ENCODE data around the gene OGT. TPM values are rescaled to one million over a fixed set of nuclear protein-coding genes. Genes with fewer than 3 reads are reported as not detected.
"Not testable (repeated sequence)": the region's sequence is repeated elsewhere in the genome, so short reads cannot be mapped to it uniquely, and the experiment has no call there.

Gene OGT
- total and polyA plus RNA-seq, 10 of the 15 experiments (the other 5 are each of a cell fraction or from before 2014, with no cell fraction given), result 38.2 to 671 (median 107) TPM

GRCh38 chrX:71609095-71609750, 76.3 kb downstream of the OGT start:
- no peak for DNase-seq (ENCODE audit: low read depth, low spot score)
- no peak overlapping the region for H3K9ac ChIP-seq (ENCODE audit: control insufficient read depth, insufficient read depth, low read length)
- no peak overlapping the region for H2AFZ ChIP-seq (ENCODE audit: control insufficient read depth, low read depth, low read length)
- BruUV-seq (replicated peaks), result no TSS peak
- ChIA-PET SMC1A (ENCODE audit: uncharacterized antibody, unreplicated experiment) (interaction anchor here (0.8 to 1.1 kb wide), 3 partner anchors 9 to 77 kb away, joined by 3 to 5 read pairs (median 3); no protein-coding TSS in a partner anchor), POLR2A (interaction anchor here (0.9 kb wide), 1 partner anchor 13 kb away, joined by 3 read pairs; no protein-coding TSS in a partner anchor), RAD21 (ENCODE audit: unreplicated experiment) (interaction anchor here (1.2 kb wide), 1 partner anchor 11 kb away, joined by 3 read pairs; no protein-coding TSS in a partner anchor), CTCF (interaction anchor here (1.2 kb wide), 1 partner anchor 41 kb away, joined by 4 read pairs; no protein-coding TSS in a partner anchor)
- H3K9me3 ChIP-seq (replicated peaks; ENCODE audit: control insufficient read depth, insufficient read depth, low read length), result no peaks in the 10 kb centered on the region; the same call in 2 of the 3 replicates
- TF ChIP-seq ETV6 (conservative IDR thresholded peaks at IDR 0.05 in 1 of 2, IDR thresholded peaks at IDR 0.05 in 1 of 2; ENCODE audit: borderline replicate concordance in 1 of 2, low read depth in 1 of 2) (peak in 1 of 2 experiments; percentile 28; a peak in 1 of 4 replicates), IKZF2 (IDR thresholded peaks at IDR 0.05) (no peak), TARDBP (IDR thresholded peaks at IDR 0.05; ENCODE audit: borderline replicate concordance) (no peak), SMC3 (IDR thresholded peaks at IDR 0.05; ENCODE audit: borderline replicate concordance, low read length) (no peak; the same call in 1 of the 2 replicates), MXI1 (IDR thresholded peaks at IDR 0.05; ENCODE audit: low read depth, low read length) (no peak), SRF (IDR thresholded peaks at IDR 0.05; ENCODE audit: low read depth in 2 of 2, low read length in 2 of 2) (no peak)
- no peak overlapping the region for H3K27ac ChIP-seq (ENCODE audit: control insufficient read depth, insufficient read depth)
- FAIRE-seq, result no peak
- peak; percentile 70 for ATAC-seq
- H4K20me1 ChIP-seq (ENCODE audit: control insufficient read depth, insufficient read depth), result no peaks in the 10 kb centered on the region
- H3K4me3 ChIP-seq, result no peak overlapping the region
- H3K4me1 ChIP-seq (ENCODE audit: control insufficient read depth, insufficient read depth, low read length), result no peaks in the 10 kb centered on the region
- H3K79me2 ChIP-seq (ENCODE audit: control insufficient read depth, insufficient read depth, low read length), result no peaks in the 10 kb centered on the region
- H3K36me3 ChIP-seq (ENCODE audit: control insufficient read depth in 2 of 2, insufficient read depth in 2 of 2, low read length in 1 of 2), result peaks cover 0 to 9% of the 10 kb centered on the region in 2 experiments; a peak in 3 of 4 replicates
- WGBS (ENCODE audit: insufficient coverage, insufficient replicate concordance, low lambda C conversion rate, missing lambda C conversion rate), result 32% methylated on average over 3 of the region's 3 CpGs
- no peaks in the 10 kb centered on the region; a peak in 1 of 4 replicates for H3K27me3 ChIP-seq (replicated peaks in 1 of 2; ENCODE audit: control insufficient read depth in 2 of 2, insufficient read depth in 2 of 2, low read length in 1 of 2)
- H3K4me2 ChIP-seq (ENCODE audit: control insufficient read depth, insufficient read depth), result no peak overlapping the region
- intact Hi-C loops (cut with micrococcal nuclease; ENCODE audit: unreplicated experiment) (no loop called here), in situ Hi-C loops (cut with MboI) (no loop called here)

DNA sequence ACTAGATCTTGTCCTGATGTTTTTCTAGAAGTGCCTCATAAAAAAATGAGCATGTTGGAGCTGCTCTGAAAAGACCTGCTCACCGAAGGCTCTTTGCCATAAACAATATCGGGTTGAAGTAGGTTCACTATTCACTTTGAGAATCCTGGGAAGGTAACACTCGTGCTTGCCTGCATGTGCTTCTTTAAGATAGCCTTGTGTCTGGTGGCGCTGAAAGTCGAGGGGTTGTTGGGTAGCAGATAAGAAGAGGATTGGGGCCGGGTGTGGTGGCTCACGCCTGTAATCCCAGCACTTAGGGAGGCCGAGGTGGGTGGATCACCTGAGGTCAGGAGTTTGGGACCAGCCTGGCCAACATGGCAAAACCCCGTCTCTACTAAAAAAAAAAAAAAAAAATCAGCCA, 78.8 kb downstream of the OGT start:
- H3K36me3 ChIP-seq (ENCODE audit: control insufficient read depth in 2 of 2, insufficient read depth in 2 of 2, low read length in 1 of 2); FAIRE-seq; H3K4me2 ChIP-seq (ENCODE audit: control insufficient read depth, insufficient read depth); in situ Hi-C loops (cut with MboI); DNase-seq (ENCODE audit: low read depth, low spot score); H3K9ac ChIP-seq (ENCODE audit: control insufficient read depth, insufficient read depth, low read length); BruUV-seq (replicated peaks); H4K20me1 ChIP-seq (ENCODE audit: control insufficient read depth, insufficient read depth); H2AFZ ChIP-seq (ENCODE audit: control insufficient read depth, low read depth, low read length); ATAC-seq; H3K4me1 ChIP-seq (ENCODE audit: control insufficient read depth, insufficient read depth, low read length); H3K9me3 ChIP-seq (replicated peaks; ENCODE audit: control insufficient read depth, insufficient read depth, low read length); H3K4me3 ChIP-seq; intact Hi-C loops (cut with micrococcal nuclease; ENCODE audit: unreplicated experiment); H3K79me2 ChIP-seq (ENCODE audit: control insufficient read depth, insufficient read depth, low read length); H3K27me3 ChIP-seq (replicated peaks in 1 of 2; ENCODE audit: control insufficient read depth in 2 of 2, insufficient read depth in 2 of 2, low read length in 1 of 2); H3K27ac ChIP-seq (ENCODE audit: control insufficient read depth, insufficient read depth): not testable (repeated sequence)
- 77% methylated on average over 8 of the region's 9 CpGs for WGBS (ENCODE audit: insufficient coverage, insufficient replicate concordance, low lambda C conversion rate, missing lambda C conversion rate)
- ChIA-PET RAD21 (ENCODE audit: unreplicated experiment) (interaction anchor here (1.8 kb wide), 1 partner anchor 41 kb away, joined by 3 read pairs; no protein-coding TSS in a partner anchor), SMC1A (ENCODE audit: uncharacterized antibody, unreplicated experiment) (interaction anchor here (0.8 to 1.8 kb wide), 2 partner anchors 41 to 45 kb away, joined by 3 to 4 read pairs; no protein-coding TSS in a partner anchor), CTCF (interaction anchor here (1.5 kb wide), 1 partner anchor 8 kb away, joined by 3 read pairs; no protein-coding TSS in a partner anchor), POLR2A (interaction anchor here (0.7 kb wide), 1 partner anchor 60 kb away, joined by 3 read pairs; no protein-coding TSS in a partner anchor)

All from GM12878 (cell line).